Bronchial epithelial cell (primary cell): ENCODE measurements around the gene FAM184B. TPM values are rescaled to one million over a fixed set of nuclear protein-coding genes. Genes with fewer than 3 reads are reported as not detected.
"Not testable (repeated sequence)": the region's sequence is repeated elsewhere in the genome, so short reads cannot be mapped to it uniquely, and the experiment has no call there.

ENCODE experiments used
- DNase-seq: peaks from one replicate; pipeline ENCODE4 v3.0.0-alpha.2; 2010; ENCODE audit warnings: low read depth
- FAIRE-seq: peaks from 2 replicates; lab custom pipeline; 2011; peaks lifted over from hg19 to GRCh38; lab: Jason Lieb, UNC
- H3K27me3 ChIP-seq: 2 replicates; pipeline ENCODE4 v1.5.1; 2011; ENCODE audit warnings: low read length; ENCODE audit not compliant: control insufficient read depth, insufficient read depth
- H3K36me3 ChIP-seq: 2 replicates; pipeline ENCODE4 v1.5.1; 2011; ENCODE audit warnings: low read length; ENCODE audit not compliant: control insufficient read depth, insufficient read depth
- H3K4me3 ChIP-seq: 2 replicates; pipeline ENCODE4 v1.5.1; 2011; ENCODE audit warnings: mild to moderate bottlenecking, low read depth, low read length, control low read depth
- CTCF ChIP-seq: IDR thresholded peaks from 2 replicates; pipeline ENCODE4 v1.5.1; 2011; ENCODE audit warnings: mild to moderate bottlenecking, moderate library complexity, low read length, control low read depth, inconsistent platforms; ENCODE audit not compliant: insufficient read depth, severe bottlenecking
- total RNA-seq: library from RNA; depleted of rRNA; stranded (reverse); fragments of >200 nt; gene quantifications from 2 replicates; pipeline ENCODE4 v1.2.1, GENCODE V29; 2014

The FAM184B gene
- total RNA-seq, 1 donor from 2014 or later: not detected

DNA sequence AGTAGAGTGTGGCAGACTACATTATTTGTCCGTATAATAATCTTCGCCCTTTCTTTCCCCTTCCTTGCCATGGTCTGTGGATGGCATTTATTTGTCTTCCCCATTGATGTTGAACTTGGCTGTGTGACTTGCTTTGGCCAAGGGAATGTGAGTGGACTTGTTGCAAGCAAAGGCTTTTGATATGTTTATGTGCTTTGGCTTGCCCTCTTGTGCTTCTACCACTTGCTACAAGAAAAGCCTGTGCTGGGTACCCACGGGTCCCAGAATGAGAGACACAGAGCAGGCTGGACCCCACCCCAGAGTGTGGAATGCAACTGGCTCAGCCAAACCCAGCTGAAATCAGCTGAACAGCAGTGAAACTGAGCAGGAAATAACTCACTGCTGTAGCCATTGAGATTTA is 63.0 kb downstream of the FAM184B start:
- peak; percentile 10 for DNase-seq
- no peak for FAIRE-seq

DNA sequence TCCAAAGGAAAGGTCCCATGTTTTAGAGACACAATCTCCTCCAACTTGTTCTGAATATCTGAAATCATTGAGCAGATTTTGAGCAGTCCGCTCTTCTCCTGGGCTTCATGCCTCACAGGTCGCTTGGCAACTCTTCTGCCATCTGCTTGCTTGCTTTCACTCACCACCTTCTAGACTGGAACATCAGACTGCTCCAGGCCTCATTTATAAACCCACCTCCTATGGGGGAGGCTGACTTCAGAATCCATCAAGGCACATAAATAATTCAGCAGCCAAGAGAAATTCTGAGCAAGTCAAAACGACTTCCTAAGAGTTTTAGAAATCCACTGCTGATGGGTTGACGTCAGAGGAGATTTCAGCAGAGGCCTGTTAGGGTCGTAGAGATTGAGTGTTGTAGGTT is 64.1 kb downstream of the FAM184B start:
- FAIRE-seq (no peak), DNase-seq (no peak)
- Histone ChIP-seq H3K27me3 (no peaks in the 10 kb centered on the region), H3K4me3 (no peak overlapping the region), H3K36me3 (no peaks in the 10 kb centered on the region)
- no peak for TF ChIP-seq CTCF

More for the DNA sequence above, 63.0 kb downstream of the FAM184B start:
- no peak for TF ChIP-seq CTCF
- no peaks in the 10 kb centered on the region for H3K27me3 ChIP-seq
- H3K4me3 ChIP-seq: no peak overlapping the region
- H3K36me3 ChIP-seq: no peaks in the 10 kb centered on the region

DNA sequence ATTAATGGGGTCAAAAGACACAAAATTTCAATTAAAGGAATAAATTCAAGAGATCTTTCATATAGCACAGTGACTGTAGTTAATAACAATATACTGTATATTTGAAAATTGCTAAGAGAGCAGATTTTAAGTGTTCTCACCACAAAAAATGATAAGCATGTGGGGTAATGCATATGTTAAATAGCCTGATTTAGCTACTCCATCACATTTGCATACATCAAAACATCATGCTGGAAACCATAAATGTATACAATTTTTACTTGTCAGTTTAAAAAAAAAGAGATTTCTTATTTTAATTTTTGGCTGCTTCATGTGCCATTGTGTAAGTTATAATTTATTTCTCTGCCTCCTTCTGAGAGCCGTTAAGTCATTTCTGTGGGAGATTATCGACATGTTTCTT is 65.9 kb downstream of the FAM184B start:
- DNase-seq (no peak), FAIRE-seq (no peak)
- H3K27me3 ChIP-seq: no peaks in the 10 kb centered on the region
- no peak for TF ChIP-seq CTCF
- H3K4me3 ChIP-seq: no peak overlapping the region
- H3K36me3 ChIP-seq: no peaks in the 10 kb centered on the region

DNA sequence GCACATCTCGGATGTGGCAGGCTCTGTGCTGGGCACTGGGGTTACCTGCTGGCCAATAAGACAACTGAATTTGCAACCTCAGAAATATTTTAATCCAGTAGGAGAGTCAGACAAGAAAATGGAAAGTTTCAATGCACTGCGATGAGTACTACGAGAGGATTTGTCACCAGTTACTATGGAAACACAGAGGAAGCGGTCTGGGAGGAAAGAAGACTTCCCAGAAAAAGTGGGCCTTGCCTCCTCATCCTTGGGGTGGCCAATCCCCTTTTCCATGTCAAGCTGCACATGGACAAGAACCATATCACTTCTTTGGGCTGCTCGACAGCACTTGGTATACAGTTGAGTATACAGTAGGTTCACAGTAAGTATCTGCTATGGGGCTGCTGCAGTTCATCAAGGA is 67.6 kb downstream of the FAM184B start:
- no peak for TF ChIP-seq CTCF
- Histone ChIP-seq H3K27me3 (no peaks in the 10 kb centered on the region), H3K36me3 (no peaks in the 10 kb centered on the region), H3K4me3 (no peak overlapping the region)
- DNase-seq (no peak), FAIRE-seq (no peak)

DNA sequence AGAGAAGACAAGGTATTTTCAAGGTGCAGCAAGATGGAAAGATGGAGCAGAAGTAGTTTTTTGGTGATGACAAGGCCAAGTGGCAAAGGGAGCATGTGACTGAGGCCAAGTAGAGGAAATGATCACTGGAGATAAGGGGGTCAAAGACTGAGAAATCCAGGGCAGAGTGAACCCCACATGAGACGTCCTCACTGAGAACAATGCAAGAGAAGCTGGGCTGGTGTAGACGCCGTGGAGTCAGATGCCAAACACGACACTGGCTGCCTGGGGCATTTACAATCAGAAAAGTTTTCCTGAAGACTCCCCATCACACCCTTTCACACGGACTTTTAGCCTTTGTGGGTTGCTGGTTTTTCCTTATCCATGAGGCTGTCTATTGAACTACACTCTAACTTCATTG is 69.3 kb downstream of the FAM184B start:
- no peaks in the 10 kb centered on the region for H3K27me3 ChIP-seq
- H3K36me3 ChIP-seq: no peaks in the 10 kb centered on the region
- no peak overlapping the region for H3K4me3 ChIP-seq
- FAIRE-seq (no peak), DNase-seq (no peak)
- TF ChIP-seq CTCF: no peak

- H3K4me3 ChIP-seq, H3K36me3 ChIP-seq, FAIRE-seq, DNase-seq, H3K27me3 ChIP-seq: not testable (repeated sequence)
These were observed 70.2 kb downstream of the FAM184B start for GRCh38 chr4:17711206-17711605.
